Measurements from ENCODE around the gene MYRF. TPM values are rescaled to one million over a fixed set of nuclear protein-coding genes. Genes with fewer than 3 reads are reported as not detected.

Gene MYRF
- polyA plus RNA-seq, 2 donors, result 0.18 to 1.3 TPM

Other genes with a start within 250 kb of the MYRF start
- gene LRRC10B, start 243.9 kb upstream of the MYRF start, polyA plus RNA-seq, result under 1 TPM; 0.04 to 0.19 TPM
- 1 to 10 TPM; 1.3 to 2.2 TPM for gene SYT7, start 171.6 kb upstream of the MYRF start, polyA plus RNA-seq
- 1 to 10 TPM; 1.7 to 5.0 TPM for gene DAGLA, start 72.2 kb upstream of the MYRF start, polyA plus RNA-seq
- 100 to 1,000 TPM in 1 of 2 donors, 10 to 100 TPM in 1; 90.3 to 142 TPM for gene TMEM258, start 40.0 kb downstream of the MYRF start, polyA plus RNA-seq
- gene FEN1, start 40.3 kb downstream of the MYRF start, polyA plus RNA-seq, result 10 to 100 TPM in 1 of 2 donors, 1 to 10 TPM in 1; 8.1 to 19.6 TPM
- 1 to 10 TPM; 1.1 to 1.6 TPM for gene FADS1, start 64.4 kb downstream of the MYRF start, polyA plus RNA-seq
- gene FADS2, start 75.7 kb downstream of the MYRF start, polyA plus RNA-seq, result 1 to 10 TPM; 5.1 to 8.7 TPM
- gene FADS3, start 138.9 kb downstream of the MYRF start, polyA plus RNA-seq, result 1 to 10 TPM; 7.2 to 9.8 TPM
- gene RAB3IL1, start 164.9 kb downstream of the MYRF start, polyA plus RNA-seq, result 1 to 10 TPM; 1.4 to 2.1 TPM
- gene BEST1, start 197.7 kb downstream of the MYRF start, polyA plus RNA-seq, result 1 to 10 TPM; 1.2 to 3.8 TPM
- 1,000 to 10,000 TPM; 3,491 to 8,500 TPM for gene FTH1, start 215.0 kb downstream of the MYRF start, polyA plus RNA-seq